ENCODE measurements around the gene ACSL1.

Gene ACSL1

DNA sequence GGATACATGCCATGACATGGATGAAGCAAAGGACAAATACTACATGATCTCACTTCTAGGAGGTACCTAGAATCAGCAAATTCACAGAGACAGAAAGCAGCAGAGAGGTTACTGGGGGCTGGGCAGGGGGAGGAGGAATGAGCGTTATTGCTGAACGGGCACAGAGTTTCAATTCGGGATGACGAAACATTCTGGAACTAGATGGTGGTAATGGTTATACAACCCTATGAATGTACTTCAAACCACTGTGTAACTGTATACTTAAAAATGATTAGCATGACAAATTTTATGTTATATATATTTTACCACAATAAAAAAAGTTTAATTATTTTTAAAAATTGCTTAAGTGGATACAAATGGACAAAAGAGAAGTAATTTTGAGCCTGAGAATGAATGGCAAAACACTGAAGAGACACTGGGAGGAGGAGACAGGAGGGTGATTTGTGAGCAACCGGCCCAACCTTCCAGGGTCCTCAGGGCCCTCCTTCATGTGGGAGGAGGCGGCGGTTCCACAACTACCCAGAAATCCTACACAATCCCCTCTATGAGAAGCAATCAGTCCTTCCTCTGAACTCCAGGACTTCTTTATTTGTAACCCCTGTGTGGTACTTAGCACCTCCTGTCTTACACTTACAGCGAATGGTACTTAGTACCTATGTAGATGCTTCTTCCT, 14.1 kb downstream of the ACSL1 start:
- DNase-seq (ENCODE audit: low read depth, low spot score) = no peak

DNA sequence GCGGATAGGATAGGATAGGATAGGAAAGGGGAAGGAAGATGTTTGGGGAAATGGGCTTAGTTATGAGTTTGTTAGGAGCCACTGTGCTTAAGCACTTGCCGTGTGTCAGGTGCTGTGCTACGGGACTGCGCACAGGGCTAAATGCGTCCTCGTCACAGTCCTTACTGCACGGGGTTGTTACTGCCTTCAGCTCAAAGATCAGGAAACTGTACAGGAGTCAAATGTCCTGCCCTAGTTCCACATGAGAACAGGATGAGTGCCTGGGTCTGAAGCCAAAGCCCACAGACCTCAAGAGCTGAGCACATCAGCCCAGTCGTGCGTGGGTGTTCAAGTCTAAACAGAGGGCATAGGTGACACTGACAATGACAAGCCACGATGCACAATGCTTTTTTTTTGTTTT, 15.0 kb downstream of the ACSL1 start:
- DNase-seq (ENCODE audit: low read depth, low spot score) = no peak

DNA sequence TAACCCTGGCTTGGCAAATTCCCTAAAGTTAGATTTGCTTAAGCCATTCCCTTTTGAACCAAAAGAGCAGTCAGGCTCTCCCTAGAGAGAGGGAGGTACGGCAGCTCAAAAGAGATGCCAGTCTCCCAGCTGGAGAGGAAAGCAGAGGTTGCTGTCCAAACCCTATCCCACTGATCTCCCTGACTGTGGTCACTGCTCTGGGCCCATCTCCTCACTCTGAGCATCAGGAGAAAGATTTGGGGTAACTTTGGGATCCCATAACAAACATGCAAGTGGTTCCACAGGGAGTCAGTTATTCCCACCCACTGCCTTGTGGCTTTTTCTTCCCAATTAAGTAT, 17.1 kb downstream of the ACSL1 start:
- DNase-seq (ENCODE audit: low read depth, low spot score) = no peak

DNA sequence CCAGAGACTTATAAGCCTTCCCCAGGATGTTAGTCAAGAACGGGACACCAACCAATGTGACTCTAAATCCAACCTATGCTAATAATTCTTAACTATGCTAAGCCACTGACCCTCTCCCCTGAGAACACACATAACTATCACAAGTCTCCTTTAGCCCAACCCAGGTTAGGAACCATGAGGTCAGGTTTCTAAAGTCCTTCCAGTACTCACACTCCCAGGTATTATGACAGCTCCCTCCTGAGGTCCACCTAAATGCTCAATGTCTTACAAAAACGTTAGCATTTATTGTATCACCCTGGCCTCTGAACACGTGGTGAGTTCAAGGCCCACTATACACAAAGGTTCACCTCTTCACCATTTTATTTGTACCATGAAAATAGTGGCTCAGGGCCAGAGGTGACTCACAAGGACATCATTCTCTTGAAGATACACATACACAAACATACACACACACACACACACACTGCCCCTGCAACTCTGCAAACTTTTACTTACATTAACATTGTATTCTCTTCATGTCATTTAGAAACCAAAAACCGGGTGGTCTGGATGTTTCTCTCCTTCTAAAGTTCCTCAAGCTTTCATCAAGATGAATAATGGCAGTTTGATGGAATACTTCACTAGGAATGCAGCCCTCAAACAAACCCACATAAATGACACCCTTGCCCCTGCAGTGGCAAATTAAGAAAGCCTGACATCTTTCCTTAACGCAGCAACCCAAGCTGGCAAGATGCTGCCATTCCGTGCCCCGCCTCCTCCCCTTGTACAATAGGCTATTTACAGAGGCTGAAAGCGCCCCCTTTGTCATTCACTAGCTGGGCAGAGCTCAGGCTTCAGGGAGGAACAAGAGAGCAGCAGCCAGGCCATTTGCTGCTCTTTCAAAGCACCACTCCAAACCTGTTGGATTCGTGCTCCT, 17.7 kb downstream of the ACSL1 start:
- no peak for DNase-seq (ENCODE audit: low read depth, low spot score)

DNA sequence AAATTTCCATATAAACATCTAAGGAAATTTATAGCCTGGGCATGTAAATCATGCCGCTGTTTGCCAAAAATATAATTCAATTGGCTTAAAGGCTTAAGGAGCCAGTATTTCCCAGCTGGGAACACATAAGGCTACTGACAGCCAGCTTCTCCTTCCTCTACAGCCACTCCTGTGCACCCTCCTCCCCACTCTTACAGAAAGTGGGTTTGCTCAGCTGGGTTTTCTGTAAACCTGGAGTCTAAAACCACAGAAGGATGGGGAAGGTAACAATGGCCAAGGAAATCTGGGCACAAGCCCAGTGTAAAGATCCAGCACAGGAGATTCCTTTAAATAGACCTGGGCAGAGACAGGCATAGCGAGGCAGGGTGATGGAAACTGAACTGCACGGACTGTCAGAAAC, 18.5 kb downstream of the ACSL1 start:
- no peak for DNase-seq (ENCODE audit: low read depth, low spot score)

DNA sequence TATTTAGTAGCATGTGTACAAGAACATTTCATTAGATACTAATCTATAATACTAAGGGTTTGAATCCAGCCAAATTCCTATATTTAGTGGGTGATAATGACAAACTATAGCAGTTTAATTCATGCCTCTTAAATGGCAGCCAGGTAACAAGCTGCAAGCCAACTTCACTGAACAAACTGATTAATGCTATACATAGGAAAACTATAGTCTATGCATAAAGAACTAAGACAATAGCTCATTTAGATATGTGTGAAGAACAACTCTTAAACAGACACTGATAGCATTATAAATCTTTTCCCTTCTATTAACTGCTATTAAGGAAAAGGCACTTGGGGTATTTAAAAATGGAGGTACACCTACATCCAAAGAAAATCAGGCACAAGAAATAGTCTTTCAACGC, 19.1 kb downstream of the ACSL1 start:
- no peak for DNase-seq (ENCODE audit: low read depth, low spot score)

DNA sequence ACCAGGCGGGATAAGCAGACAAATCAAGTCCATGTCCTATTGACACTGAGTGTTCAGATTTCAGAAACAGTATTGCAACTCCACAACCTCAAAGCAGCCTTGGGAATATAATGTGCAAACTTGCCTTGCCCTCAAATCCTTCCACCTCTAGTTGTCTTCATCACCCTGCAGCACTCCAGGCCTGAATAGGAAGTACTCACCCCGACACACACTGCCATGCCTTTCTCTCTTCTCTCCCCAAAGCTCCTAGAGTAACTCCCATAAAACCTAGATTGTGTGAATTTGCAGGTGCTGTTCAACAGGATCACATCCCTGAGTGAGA, 19.6 kb downstream of the ACSL1 start:
- DNase-seq (ENCODE audit: low read depth, low spot score) = no peak

DNA sequence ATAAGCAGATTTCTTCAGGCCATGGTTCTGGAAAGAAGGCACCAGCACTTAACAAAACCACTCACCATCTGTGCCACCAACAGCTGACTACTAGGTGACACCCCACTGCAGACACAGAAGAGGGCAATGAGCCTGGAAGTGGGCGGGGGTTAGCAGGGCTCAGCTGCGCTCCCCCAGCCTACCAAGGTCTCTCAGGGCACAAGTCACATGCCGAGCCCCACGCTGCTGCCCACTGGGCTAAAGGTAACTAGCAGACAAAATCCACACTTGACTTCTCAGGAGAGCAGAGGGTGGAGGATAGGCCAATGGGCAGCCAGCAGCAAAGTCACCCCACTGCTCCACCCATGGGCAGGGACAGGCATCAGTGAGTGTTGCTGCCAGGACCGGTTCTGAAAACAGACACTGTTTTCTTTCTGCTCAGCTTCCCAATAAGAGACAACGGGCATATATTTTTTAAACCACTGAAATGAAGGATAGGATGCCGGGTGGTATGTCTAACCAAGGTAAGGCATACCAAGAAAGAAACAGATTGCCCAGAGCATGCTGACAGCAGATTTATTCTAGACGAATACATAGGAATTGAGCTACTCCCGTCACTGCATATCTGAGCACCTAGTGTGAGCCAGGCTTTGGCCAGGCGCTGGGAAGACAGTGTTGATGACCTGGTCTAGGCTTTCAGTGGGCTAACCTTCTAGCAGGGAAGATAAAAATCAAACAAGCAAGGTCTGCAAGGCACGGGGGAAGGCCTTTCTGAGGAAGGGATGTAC, 20.1 kb downstream of the ACSL1 start:
- DNase-seq (ENCODE audit: low read depth, low spot score) = no peak

DNA sequence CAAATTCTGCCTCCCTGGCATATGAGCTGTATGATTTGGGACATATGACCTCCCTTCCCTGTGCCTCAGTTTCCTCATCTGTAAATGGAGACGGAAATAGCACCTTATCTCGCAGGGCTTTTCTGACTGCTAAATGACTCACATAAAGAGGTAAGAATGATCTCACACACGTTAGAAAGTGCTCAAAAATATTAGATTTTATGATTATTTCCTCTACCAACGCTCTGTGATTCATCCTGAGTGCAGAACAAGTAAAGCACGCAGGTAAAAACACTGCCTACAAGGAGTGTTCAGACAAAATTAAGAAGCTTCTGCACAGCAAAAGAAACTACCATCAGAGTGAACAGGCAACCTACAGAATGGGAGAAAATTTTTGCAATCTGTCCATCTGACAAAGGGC, 21.1 kb downstream of the ACSL1 start:
- no peak for DNase-seq (ENCODE audit: low read depth, low spot score)

DNA sequence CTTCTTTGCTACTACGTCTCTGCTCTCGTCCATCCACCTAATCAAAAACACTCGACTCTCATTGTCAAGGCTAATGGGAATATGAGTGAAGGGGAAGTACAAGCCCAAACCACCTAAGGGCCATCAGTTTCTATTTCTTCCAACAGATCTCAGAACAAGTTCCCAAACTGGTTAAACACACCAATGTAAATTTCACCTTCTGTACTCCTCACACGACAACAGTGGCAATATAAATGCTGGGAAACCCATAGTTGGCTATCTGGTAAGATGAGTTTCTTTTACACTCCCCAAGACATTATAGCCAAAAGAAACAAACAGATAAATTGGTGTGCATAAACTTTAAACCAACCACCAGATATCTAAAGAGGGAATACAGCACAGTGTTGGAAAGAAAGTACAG, 21.9 kb downstream of the ACSL1 start:
- no peak for DNase-seq (ENCODE audit: low read depth, low spot score)

DNA sequence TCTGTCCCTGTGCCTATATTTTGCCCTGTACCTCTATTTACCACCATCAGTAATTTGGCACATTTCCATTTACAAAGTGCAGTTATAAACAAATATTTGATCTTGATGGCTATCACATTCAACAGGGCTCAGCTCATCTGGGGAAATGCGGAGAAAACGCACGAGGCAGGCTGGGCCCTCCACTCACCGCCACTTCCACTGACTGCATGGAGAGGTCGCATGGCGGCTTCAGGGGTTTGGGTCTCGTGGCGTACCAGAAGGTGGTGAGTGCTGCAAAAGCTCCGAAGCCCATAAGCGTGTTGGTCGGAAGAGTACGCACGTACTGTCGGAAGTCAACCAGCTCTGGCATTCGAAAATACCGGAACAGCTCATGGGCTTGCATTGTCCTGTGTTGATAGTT, 22.6 kb downstream of the ACSL1 start:
- no peak for DNase-seq (ENCODE audit: low read depth, low spot score)

DNA sequence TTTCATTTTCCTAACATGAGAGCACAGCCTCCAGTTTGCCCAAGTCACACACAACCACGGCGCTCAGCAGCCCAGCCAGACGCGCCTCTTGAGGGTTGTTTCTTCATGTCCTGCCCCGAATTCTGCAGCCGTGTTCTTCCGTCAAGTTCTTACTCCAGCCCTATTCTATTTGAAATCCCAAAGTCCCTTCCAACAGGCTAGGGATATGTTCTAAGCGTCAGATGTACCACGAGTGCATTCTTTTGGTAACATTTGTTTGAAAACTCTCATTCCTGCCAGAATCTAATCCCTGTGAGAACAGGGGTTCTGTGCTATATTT, 23.1 kb downstream of the ACSL1 start:
- DNase-seq (ENCODE audit: low read depth, low spot score) = no peak

DNA sequence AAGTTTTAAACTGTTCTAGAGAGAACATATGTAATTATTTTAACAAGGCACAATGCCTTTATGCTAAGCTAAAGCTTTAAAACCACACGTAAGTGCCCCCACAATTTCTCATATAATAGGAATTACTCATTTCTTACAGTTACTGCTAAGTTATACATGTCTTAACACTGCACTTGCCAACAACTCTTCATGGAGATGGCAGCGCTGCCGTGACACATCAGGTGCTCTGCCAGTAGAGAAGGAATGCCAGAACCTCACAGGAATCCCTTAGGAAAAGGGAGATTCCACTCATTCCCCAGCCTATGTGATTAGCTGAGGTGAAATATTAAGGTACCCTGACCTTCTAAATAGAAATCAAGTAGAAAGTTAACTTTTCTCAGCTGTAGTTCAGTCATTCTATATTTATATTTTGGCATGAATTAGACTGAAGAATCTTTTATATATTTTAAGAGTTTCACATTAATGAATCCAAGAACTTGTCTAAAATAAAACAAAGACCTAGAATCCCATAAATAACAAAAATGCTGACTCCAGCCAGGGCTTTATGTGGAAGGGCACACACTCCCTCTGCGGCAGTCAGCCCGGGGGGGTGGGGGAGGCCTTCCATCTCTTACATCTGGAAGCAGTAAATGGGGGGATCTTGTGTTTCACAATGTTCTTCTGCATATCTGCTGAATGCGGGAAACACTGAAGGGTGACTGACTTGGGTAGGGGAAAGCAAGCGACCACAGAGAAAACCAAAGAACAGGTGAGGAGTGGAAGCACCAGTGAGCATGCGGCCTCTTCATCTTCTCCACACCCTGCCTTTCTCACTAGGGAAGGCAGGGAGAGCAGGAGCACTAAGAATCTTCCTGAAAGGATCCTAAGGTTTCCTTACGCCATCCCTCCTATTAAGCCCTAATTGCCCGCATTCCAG, 23.7 kb downstream of the ACSL1 start:
- no peak for DNase-seq (ENCODE audit: low read depth, low spot score)

DNA sequence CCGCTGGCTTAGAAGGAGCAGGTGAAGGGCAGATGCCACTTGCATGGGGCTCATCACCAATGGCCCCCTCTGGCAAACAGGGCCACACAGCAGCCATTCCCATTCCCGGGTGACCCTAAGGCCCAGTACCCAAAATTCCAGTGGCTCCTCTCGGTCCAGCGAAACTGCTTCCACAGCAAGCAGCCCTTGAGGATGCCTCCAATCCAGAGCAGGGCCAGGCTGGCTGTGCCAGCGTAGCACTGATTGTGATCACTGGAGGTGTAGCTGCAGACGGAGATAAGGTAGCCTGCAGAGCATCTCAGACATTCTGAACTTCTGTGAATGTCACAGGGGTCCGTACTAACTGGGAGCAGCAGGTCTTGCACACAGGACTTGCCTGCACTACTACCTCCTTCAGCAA, 27.3 kb downstream of the ACSL1 start:
- DNase-seq (ENCODE audit: low read depth, low spot score) = no peak

DNA sequence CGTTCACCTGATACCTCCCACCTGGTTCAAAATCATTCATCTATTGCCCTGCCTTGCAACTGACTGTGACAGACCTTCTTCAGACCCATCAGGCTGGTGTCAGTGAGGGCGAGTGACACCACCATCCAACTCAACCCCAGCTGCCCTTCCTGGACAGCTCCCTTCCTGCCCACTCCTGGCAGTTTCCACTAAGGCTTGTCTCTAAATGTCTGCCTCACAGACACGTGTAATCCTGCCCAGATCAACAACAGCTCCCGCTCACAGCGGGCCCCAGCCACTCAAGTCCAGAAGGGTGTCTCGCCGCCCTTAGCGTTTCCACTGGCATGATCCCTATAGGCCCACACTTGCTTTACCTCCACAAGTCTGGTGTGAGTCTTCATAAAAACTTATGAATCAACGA, 28.9 kb downstream of the ACSL1 start:
- no peak for DNase-seq (ENCODE audit: low read depth, low spot score)

DNA sequence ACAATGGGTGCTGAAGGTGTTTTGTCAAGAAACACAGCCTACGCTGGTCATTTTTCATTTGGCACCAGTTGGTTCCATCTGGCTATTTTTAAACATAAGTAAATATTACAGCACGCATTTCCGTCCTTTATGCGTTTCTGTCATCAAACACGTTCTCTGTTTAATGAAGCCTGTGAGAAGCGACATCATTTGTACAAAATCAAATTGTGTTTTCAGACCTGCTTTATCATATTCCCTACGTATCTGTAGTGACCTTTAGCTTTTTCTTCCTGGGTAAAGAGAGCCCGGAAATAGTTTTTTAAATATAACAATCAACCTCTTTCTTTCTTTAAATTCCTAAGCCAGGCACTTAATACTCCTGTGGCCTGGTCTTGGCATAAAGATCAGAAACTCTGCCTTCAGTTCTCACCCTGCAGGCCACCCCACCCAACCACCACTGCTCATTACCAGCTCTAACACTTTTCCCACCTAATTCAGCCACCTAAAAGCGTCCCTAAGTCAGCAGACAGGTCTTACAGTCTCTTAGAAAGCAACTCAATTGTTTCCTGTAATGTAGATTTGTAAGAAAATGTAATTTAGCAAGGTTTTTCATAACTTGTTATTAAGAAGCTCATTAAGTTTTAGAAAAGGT, 30.4 kb downstream of the ACSL1 start:
- no peak for DNase-seq (ENCODE audit: low read depth, low spot score)

DNA sequence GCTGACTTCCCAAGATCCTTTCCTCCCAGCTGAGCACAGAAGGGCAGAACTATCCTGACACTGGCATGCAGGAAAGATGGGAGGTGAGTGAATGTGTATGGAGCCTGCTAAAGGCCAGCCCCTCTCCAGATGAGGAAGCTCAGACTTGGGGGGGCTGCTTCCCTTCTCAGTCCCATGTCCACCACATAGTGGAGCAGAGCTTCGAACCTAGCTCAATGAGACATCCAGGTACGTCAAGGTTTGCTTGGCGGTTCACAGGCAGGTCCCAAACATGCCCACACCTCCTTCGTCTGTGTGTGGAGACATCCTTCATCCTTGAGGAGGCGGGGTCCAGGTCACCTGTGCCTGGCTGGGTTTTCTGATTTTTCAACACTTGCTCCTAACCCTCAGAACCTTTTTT, 31.3 kb downstream of the ACSL1 start:
- DNase-seq (ENCODE audit: low read depth, low spot score) = no peak

DNA sequence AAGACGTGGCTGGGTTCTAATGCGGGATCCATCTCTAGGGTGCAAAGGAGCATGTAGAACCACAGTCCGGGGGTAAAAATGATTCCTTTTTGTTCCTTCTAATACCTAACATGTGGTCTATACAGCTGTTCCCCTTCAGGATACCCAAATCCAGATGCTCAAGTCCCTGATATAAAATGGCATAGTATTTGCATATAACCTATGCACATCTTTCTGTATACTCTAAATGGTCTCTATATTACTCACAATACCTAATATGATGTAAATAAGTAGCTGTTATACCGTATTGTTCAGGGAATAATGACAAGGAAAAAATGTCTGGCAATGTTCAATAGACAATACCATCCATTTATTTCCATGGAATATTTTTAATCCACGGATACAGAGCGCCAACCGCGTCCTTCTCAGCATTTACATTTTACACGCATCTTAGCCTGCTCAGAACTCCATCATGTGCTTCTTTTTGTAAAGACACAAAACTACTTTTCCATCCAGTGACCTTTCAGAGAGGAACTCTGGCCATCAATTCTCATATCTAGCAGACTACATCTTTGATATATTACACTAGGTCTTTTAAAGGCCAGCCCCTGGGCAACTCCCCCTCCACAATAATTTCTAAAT, 31.9 kb downstream of the ACSL1 start:
- DNase-seq (ENCODE audit: low read depth, low spot score) = no peak

DNA sequence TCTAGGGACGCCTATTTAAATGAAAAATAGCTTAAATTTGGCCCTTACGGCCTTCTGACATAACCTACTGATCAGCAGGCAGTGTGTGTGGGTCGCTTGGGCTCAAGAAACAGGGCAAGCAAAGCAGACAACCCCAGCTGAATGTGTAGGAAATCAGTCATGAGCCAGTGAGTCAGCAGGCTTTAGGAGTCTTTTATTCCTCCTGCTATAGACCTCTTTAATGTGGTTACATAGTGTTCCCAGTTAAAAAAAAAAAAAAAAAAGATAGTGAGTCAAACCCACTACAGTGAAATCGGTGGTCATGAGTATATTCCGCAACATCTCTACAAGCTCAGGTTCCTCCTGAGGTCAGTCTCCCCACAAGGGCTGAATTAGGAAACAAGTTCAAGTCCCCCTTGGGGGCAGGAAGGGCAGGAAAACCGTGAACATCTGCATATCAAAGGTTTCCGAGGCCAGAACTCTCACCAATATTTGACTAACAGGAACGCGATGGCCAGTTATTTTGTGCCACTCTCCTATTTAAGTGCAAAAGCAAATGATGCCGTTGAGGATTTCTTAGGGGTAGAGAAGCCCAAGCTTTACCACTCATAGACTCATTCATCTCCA, 32.7 kb downstream of the ACSL1 start:
- DNase-seq (ENCODE audit: low read depth, low spot score) = peak; percentile 29

DNA sequence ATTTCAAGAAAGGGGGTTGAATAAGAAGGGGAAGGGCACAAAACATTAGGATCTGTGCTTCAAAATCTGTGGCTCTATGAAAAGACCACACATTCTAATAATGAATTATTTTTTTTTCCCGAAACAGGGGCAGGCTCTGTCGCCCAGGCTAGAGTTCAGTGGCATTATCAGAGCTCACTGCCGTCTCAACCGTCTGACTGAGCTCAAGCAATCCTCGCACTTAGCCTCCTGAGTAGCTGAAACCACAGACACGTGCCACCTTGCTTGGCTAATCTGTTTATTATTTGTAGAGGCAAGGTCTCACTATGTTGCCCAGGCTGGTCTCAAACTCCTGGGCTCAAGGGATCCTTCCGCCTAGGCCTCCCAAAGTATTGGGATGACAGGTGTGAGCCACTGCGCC, 33.4 kb downstream of the ACSL1 start:
- no peak for DNase-seq (ENCODE audit: low read depth, low spot score)

DNA sequence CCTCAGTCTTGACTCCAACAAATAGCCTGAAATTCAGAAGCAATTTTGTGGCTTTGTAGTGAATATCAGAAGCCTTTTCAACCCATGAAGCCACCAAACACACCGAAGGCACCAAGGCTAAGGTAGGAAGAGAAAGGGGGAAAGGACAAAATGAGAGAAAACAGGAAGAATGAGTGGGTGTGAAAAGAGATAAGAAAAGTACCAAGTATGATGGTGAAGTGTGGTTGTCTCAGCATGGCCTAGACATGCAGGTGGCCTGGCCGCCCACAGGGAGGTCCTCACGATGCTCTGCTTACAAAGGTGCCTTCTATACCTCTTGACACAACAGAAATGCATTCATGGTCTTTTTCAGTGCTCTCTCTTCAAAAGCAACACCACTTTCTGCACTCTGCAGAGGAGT, 34.9 kb downstream of the ACSL1 start:
- DNase-seq (ENCODE audit: low read depth, low spot score) = no peak

All from activated naive CD8-positive, alpha-beta T cell treated with anti-CD3 and anti-CD28 coated beads, Interleukin-2, amount 50 U/mL, for 16 hours (primary cell).